Ectodermal cell (in vitro differentiated cells): Measurements from ENCODE around the gene FDXR.

ENCODE experiments used
- H3K27ac ChIP-seq: 2 replicates; pipeline ENCODE4 v1.7.0; 2013; ENCODE audit warnings: mild to moderate bottlenecking, low read depth, low read length; ENCODE audit not compliant: insufficient read depth, poor library complexity, severe bottlenecking
- H3K27me3 ChIP-seq: 2 replicates; pipeline ENCODE4 v1.7.0; 2013; ENCODE audit warnings: mild to moderate bottlenecking, low read length; ENCODE audit not compliant: insufficient read depth, control insufficient read depth, poor library complexity, severe bottlenecking
- H3K36me3 ChIP-seq: one replicate; pipeline ENCODE4 v1.7.0; 2013; ENCODE audit warnings: low read length; ENCODE audit not compliant: control insufficient read depth, insufficient read depth
- H3K4me1 ChIP-seq: one replicate; pipeline ENCODE4 v1.7.0; 2013; ENCODE audit warnings: low read length; ENCODE audit not compliant: control insufficient read depth, insufficient read depth
- H3K4me3 ChIP-seq: 2 replicates; pipeline ENCODE4 v1.7.0; 2013; ENCODE audit warnings: low read depth, low read length, control low read depth; ENCODE audit not compliant: insufficient read depth
- H3K9me3 ChIP-seq: 2 replicates; pipeline ENCODE4 v1.7.0; 2013; ENCODE audit warnings: mild to moderate bottlenecking, low read length, moderate library complexity; ENCODE audit not compliant: control insufficient read depth
- WGBS, 2 experiments: methylation state at CpG; one replicate each; pipeline ENCODE4 v1.1.7; 2013; ENCODE audit warnings: missing lambda C conversion rate in 2 of 2; 5-methylcytosine and 5-hydroxymethylcytosine counted together

Gene FDXR

GRCh38 chr17:74857191-74857590 lies 15.6 kb downstream of the FDXR start:
- H3K27me3 ChIP-seq = peaks cover 100% of the 10 kb centered on the region
- 79 to 88% methylated on average over 4 of the region's 4 CpGs for WGBS, 2 experiments

GRCh38 chr17:74856112-74856511 lies 16.7 kb downstream of the FDXR start:
- H3K27me3 ChIP-seq = peaks cover 100% of the 10 kb centered on the region
- 81 to 86% methylated on average over 7 of the region's 7 CpGs for WGBS, 2 experiments
- no peak overlapping the region for H3K4me3 ChIP-seq
- no peak overlapping the region for H3K27ac ChIP-seq
- H3K9me3 ChIP-seq = no peaks in the 10 kb centered on the region
- H3K4me1 ChIP-seq = peaks cover 18% of the 10 kb centered on the region
- no peaks in the 10 kb centered on the region for H3K36me3 ChIP-seq

More at GRCh38 chr17:74857191-74857590, 15.6 kb downstream of the FDXR start:
- H3K9me3 ChIP-seq = no peaks in the 10 kb centered on the region
- no peak overlapping the region for H3K4me3 ChIP-seq
- no peak overlapping the region for H3K27ac ChIP-seq
- peaks cover 25% of the 10 kb centered on the region for H3K4me1 ChIP-seq
- H3K36me3 ChIP-seq = no peaks in the 10 kb centered on the region

DNA sequence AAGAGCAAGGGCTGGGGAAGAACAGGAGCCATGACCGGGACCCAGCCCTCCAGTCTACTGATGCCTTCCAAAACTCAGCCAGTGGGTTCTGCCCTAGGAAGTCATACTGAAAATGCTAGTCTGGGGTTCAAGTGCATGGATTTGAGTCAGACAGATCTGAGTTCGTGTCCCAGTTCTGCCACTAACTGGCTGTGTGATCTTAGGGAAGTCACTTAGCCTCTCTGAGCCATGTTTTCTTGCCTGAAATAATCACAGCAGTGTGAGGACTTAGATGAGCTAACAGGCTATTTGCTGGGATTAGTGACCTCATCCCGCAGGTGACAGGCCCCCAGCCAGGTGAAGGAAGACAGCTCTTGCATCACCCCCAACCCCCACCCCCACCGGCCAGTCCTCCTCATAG lies 17.5 kb downstream of the FDXR start:
- H3K27ac ChIP-seq = no peak overlapping the region
- H3K9me3 ChIP-seq = no peaks in the 10 kb centered on the region
- peaks cover 11% of the 10 kb centered on the region for H3K4me1 ChIP-seq
- H3K27me3 ChIP-seq = peaks cover 100% of the 10 kb centered on the region
- H3K36me3 ChIP-seq = no peaks in the 10 kb centered on the region
- no peak overlapping the region for H3K4me3 ChIP-seq
- 83 to 91% methylated on average over 4 of the region's 4 CpGs for WGBS, 2 experiments

DNA sequence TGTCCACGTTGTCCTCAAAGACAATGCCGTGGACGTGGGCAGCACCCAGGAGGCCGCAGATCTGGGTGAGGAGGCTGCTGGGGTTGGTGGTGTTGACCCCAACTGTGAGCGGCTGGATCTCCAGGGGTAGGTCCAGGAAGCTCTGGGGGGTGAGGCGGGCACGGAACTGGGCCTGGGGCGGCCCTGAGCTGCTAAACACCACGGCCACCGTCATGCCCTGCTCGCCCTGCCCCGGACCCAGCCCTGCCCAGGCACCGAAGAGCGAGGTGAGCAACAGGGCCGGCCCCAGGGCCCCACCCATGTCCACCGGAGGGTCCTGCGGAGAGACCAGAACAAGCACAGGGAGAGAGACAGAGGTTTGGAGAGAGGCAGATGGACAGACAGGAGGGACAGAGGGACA lies 18.0 kb downstream of the FDXR start:
- no peaks in the 10 kb centered on the region for H3K9me3 ChIP-seq
- H3K27ac ChIP-seq = no peak overlapping the region
- peaks cover 100% of the 10 kb centered on the region for H3K27me3 ChIP-seq
- WGBS, 2 experiments = 90 to 91% methylated on average over 17 of the region's 17 CpGs
- no peak overlapping the region for H3K4me3 ChIP-seq
- peaks cover 8% of the 10 kb centered on the region for H3K4me1 ChIP-seq
- no peaks in the 10 kb centered on the region for H3K36me3 ChIP-seq

DNA sequence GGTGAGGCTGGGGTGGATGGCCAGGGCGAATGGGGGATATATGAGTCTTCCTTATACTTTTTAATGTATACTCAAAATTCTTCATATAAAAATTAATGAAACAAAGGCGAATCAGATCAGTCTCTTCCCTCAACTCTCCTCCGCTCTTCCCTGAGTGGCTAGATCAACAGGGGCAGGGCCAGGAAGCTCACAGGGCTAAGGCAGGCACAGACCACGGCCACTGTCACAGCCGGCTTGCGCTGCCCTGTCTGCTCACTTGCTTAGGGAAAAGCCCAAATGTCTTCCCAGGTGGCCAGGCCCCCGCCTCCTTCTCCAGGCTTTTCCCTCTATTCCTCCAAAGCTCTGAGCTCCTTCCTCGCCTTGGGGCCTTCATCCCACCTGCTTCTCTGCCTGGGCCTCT lies 19.1 kb downstream of the FDXR start:
- Histone ChIP-seq H3K27ac (no peak overlapping the region), H3K36me3 (no peaks in the 10 kb centered on the region), H3K4me1 (peaks cover 8% of the 10 kb centered on the region), H3K4me3 (no peak overlapping the region), H3K27me3 (peaks cover 100% of the 10 kb centered on the region), H3K9me3 (no peaks in the 10 kb centered on the region)
- whole genome bisulfite sequencing, 2 experiments = 88 to 91% methylated on average over 7 to 8 of the region's 8 CpGs

GRCh38 chr17:74853048-74853397 lies 19.8 kb downstream of the FDXR start:
- Histone ChIP-seq H3K4me1 (peaks cover 8% of the 10 kb centered on the region), H3K27ac (no peak overlapping the region), H3K27me3 (peaks cover 100% of the 10 kb centered on the region), H3K36me3 (no peaks in the 10 kb centered on the region), H3K4me3 (peak overlapping the region; percentile 41), H3K9me3 (no peaks in the 10 kb centered on the region)
- 28 to 32% methylated on average over 9 of the region's 9 CpGs for WGBS, 2 experiments

DNA sequence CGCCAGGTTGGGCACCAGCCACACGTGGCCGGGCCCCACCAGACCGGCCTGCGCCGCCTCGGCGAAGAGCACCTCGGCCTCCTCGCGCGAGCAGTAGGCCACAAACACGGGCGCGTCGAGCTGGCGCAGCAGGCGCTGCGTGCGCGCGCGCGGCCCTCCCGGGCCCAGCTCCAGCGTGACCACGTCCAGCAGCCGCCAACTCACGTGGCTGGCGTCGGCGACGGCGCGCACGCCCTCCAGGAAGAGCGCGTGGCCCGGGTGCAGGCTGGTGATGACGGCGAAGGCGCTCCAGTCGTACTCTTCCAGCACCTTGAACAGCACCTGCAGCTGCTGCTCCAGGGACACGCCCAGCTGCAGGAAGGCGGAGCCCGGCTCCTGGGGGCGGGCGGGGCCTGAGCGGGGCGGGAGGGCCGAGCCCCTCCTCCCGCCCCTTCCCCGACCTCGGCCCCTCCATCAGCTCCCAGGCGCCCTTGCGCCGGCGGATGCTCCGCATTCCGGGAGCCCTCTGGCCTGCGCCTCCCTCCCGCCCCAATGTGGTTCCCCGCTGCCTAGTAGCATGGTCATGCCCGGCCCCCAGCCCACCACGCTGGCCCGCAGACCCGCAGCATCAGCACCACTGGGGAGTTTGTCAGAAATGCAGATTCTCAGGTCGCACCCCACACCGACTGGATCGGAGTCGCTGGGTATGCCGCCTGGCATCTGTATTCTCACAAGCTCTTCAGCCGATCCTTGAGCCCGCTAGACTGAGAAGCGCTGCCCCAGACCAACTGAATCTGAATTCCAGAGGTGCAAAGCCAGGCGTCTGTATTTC lies 20.4 kb downstream of the FDXR start:
- WGBS, 2 experiments = 13% methylated on average over 76 of the region's 76 CpGs
- peak overlapping the region; percentile 41 for H3K4me3 ChIP-seq
- no peaks in the 10 kb centered on the region for H3K36me3 ChIP-seq
- no peaks in the 10 kb centered on the region for H3K9me3 ChIP-seq
- H3K27me3 ChIP-seq = peaks cover 97% of the 10 kb centered on the region
- H3K4me1 ChIP-seq = peaks cover 8% of the 10 kb centered on the region
- H3K27ac ChIP-seq = no peak overlapping the region

- Histone ChIP-seq H3K27me3 (peaks cover 93% of the 10 kb centered on the region), H3K9me3 (no peaks in the 10 kb centered on the region), H3K4me3 (no peak overlapping the region), H3K4me1 (peaks cover 8% of the 10 kb centered on the region), H3K36me3 (no peaks in the 10 kb centered on the region), H3K27ac (no peak overlapping the region)
- WGBS, 2 experiments = 80 to 81% methylated on average over 29 of the region's 29 CpGs
Observed at GRCh38 chr17:74851612-74852236, 21.1 kb downstream of the FDXR start.

- WGBS, 2 experiments = 68 to 79% methylated on average over 3 of the region's 3 CpGs
- H3K27ac ChIP-seq = no peak overlapping the region
- H3K27me3 ChIP-seq = peaks cover 93% of the 10 kb centered on the region
Observed at GRCh38 chr17:74850914-74851313, 21.9 kb downstream of the FDXR start.

DNA sequence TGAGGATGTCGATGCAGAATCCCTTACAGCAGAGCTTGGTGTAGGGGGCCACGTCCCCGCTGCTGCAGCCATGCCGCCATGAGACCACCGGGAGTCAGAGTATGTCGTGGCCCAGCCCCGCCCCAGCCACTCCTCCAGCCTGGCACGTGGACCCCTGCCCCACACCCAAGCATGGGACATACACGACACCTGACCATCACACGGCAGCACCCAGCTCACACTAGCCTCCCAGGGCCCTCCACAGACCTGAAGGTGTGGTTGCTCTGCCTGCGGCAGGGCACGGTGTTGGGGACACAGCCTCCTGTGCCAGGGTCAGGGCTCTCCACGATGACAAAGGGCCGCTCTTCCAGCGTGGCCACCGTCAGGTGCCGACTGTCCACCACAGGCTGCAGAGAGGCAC lies 22.5 kb downstream of the FDXR start:
- peaks cover 93% of the 10 kb centered on the region for H3K27me3 ChIP-seq
- H3K27ac ChIP-seq = no peak overlapping the region
- H3K36me3 ChIP-seq = no peaks in the 10 kb centered on the region
- H3K9me3 ChIP-seq = no peaks in the 10 kb centered on the region
- peaks cover 8% of the 10 kb centered on the region for H3K4me1 ChIP-seq
- 83% methylated on average over 17 of the region's 17 CpGs for WGBS, 2 experiments
- no peak overlapping the region for H3K4me3 ChIP-seq

More at GRCh38 chr17:74850914-74851313, 21.9 kb downstream of the FDXR start:
- Histone ChIP-seq H3K9me3 (no peaks in the 10 kb centered on the region), H3K36me3 (no peaks in the 10 kb centered on the region), H3K4me3 (no peak overlapping the region), H3K4me1 (peaks cover 8% of the 10 kb centered on the region)
